Thoracic aorta (tissue), 2 donors: ENCODE measurements around the gene SAMD10. TPM values are rescaled to one million over a fixed set of nuclear protein-coding genes. Genes with fewer than 3 reads are reported as not detected.

Experiments used
- ATAC-seq: fragments of 150-250 bp; one replicate; pipeline ENCODE4 v1.8.0; 2017; ENCODE audit warnings: low read depth; ENCODE audit not compliant: insufficient number of reproducible peaks, low FRiP score
- DNase-seq: peaks from one replicate; pipeline ENCODE4 v3.0.0-alpha.2; 2020; ENCODE audit warnings: low spot score
- H3K27ac ChIP-seq, 2 donors: fragments of 200-600 bp; sonication (generic); 1 replicate in 1 of 2; 2 replicates in 1 of 2; pipeline ENCODE4 v1.5.1; 2016; ENCODE audit warnings: mild to moderate bottlenecking in 2 of 2, moderate library complexity in 2 of 2
- H3K27me3 ChIP-seq: fragments of 200-600 bp; sonication (generic); replicated peaks from 2 replicates; pipeline ENCODE4 v1.6.0; 2016; ENCODE audit warnings: mild to moderate bottlenecking; ENCODE audit not compliant: insufficient read depth
- H3K36me3 ChIP-seq: fragments of 200-600 bp; sonication (generic); one replicate; pipeline ENCODE4 v1.5.1; 2016
- H3K4me1 ChIP-seq, 2 donors: fragments of 200-600 bp; sonication (generic); 1 replicate in 1 of 2; 2 replicates in 1 of 2; pipeline versions ENCODE4 v1.5.1 to v1.6.0; 2016; ENCODE audit warnings: low read depth in 2 of 2, mild to moderate bottlenecking in 1 of 2; ENCODE audit not compliant: control insufficient read depth in 1 of 2
- H3K4me3 ChIP-seq: fragments of 200-600 bp; sonication (generic); 2 replicates; pipeline ENCODE4 v1.5.1; 2016; ENCODE audit warnings: mild to moderate bottlenecking
- H3K9me3 ChIP-seq: fragments of 200-600 bp; sonication (generic); 2 replicates; pipeline ENCODE4 v1.5.1; 2016
- CTCF ChIP-seq: fragments of 200-600 bp; sonication (generic); IDR thresholded peaks from one replicate; pipeline ENCODE4 v1.5.1; 2019; ENCODE audit warnings: antibody characterized with exemption
- total RNA-seq, 2 donors: library from RNA; depleted of rRNA; stranded (reverse); fragments of >200 nt; gene quantifications; one replicate each; pipeline versions ENCODE4 v1.1.0 to v1.2.3, GENCODE V29; 2016

SAMD10 gene
- total RNA-seq: 1 to 10 TPM in 1 of 2 donors, under 1 TPM in 1; 0.78 to 3.0 TPM

- peaks cover 17 to 34% of the 10 kb centered on the region in 2 donors for H3K4me1 ChIP-seq
- H3K4me3 ChIP-seq: peak within 1 kb of the TSS; percentile 96
- H3K36me3 ChIP-seq: peaks cover 7% of the 10 kb centered on the region
- no peaks in the 10 kb centered on the region for H3K27me3 ChIP-seq
- H3K27ac ChIP-seq: peak within 1 kb of the TSS in 1 of 2 donors; percentile 44
- TF ChIP-seq CTCF: no peak
- ATAC-seq (no peak), DNase-seq (no peak)
- H3K9me3 ChIP-seq: no peaks in the 10 kb centered on the region
Observed at GRCh38 chr20:63979557-63980316, at the start of gene SAMD10. Gene SAMD10 (minus strand): TSS chr20:63979642. CDS start chr20:63979467, 175 bp downstream.

DNA sequence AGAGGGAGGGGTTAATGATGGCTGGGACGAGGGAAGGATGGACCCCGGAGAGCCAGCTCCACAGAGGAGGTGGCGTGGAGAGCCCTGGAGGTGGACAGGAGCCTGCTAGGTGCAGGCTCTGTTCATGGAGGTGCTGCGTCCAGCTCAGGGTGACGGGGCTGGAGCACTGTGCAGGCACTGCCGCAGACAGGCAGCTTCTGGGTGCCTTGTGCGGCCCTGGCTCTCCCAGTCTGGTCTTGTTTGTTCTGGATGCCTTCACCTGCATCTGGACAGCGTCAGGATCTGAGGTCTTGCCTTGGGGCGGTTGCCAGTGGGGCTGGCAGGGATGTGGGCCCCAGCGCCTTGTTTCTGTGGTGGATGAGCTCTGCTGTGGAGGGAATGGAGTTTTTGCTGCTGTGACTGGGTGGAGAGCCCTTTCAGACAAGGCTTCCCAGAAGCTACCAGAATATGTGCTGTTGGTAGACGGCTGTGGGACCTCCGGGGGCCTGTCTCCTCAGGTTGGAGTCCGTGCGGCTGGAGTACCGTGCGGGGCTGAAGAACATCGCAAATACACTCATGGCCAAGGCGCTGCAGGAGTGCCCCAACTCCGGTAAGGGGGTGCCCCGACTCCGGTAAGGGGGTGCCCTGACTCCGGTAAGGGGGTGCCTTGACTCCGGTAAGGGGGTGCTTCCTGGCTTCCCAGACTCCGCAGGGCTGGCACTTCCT is 48.7 kb upstream of the SAMD10 start:
- Histone ChIP-seq H3K27ac (no peak overlapping the region), H3K36me3 (peaks cover 87% of the 10 kb centered on the region), H3K4me1 (no peaks in the 10 kb centered on the region), H3K27me3 (no peaks in the 10 kb centered on the region), H3K9me3 (no peaks in the 10 kb centered on the region), H3K4me3 (no peak overlapping the region)
- DNase-seq: no peak
- ATAC-seq: no peak
- no peak for TF ChIP-seq CTCF

DNA sequence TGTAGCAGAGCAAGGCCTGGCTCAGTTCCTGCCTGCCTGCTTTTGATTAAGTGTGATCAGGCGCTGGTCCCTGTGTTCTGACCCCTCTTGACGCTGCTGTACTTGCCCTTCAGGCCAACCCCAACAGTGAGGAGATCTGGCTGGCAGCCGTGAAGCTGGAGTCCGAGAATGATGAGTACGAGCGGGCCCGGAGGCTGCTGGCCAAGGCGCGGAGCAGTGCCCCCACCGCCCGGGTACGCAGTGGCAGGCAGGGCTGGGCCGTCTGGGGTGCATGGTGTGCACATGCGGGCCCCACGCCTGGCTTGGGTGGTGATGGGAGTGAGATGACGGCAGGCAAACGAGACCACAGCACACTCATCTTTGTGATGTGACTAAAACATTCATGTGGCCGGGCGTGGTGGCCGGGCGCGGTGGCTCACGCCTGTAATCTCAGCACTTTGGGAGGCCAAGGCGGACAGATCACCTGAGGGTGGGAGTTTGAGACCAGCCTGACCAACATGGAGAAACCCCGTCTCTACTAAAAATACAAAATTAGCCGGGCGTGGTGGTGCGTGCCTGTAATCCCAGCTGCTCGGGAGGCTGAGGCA is 46.5 kb upstream of the SAMD10 start:
- ATAC-seq (no peak), DNase-seq (no peak)
- Histone ChIP-seq H3K27me3 (no peaks in the 10 kb centered on the region), H3K27ac (no peak overlapping the region), H3K4me3 (no peak overlapping the region), H3K9me3 (no peaks in the 10 kb centered on the region), H3K4me1 (no peaks in the 10 kb centered on the region), H3K36me3 (peaks cover 87% of the 10 kb centered on the region)
- TF ChIP-seq CTCF: no peak

DNA sequence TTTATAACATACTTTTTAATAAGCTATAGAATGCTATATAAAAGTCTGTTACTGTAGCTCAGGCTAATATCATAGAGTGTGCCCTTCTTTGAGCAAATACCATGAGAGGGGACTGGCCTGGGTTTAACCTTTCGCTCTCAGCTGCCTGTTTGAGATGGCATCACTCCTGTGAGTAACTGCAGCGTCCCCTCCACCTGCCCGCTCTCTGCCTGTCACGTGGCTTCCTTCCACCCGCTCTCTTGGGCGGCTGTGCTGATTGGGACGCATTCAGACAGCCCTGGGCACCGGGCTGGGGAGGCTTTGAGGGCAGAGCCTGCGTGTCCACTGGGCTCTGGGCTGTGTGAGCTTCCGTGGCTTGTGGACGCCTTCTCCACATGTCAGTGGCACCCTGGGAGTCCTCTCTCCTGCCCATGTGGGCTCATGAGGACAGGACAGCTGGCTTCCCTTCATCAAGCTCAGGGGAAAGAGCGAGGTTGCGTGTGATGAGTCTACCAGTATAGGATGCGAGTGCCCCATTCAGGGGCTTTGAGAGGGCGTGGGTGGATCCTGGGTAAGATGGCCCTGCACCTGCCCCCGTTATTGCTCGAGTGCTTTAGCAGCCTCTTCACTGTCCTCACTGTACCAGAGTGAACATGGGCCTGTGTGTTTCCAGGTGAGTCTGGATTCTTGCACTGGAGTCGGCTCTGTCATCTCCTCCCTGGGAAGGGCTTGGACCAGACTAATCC is 45.8 kb upstream of the SAMD10 start:
- Histone ChIP-seq H3K9me3 (no peaks in the 10 kb centered on the region), H3K4me3 (no peak overlapping the region), H3K27ac (no peak overlapping the region), H3K27me3 (no peaks in the 10 kb centered on the region), H3K36me3 (peaks cover 81% of the 10 kb centered on the region), H3K4me1 (no peaks in the 10 kb centered on the region)
- ATAC-seq (no peak), DNase-seq (no peak)
- no peak for TF ChIP-seq CTCF
